ENCODE data around the gene AKTIP.

The AKTIP gene

GRCh38 chr16:53476867-53477266, 26.1 kb downstream of the AKTIP start:
- DNase-seq: no peak

DNA sequence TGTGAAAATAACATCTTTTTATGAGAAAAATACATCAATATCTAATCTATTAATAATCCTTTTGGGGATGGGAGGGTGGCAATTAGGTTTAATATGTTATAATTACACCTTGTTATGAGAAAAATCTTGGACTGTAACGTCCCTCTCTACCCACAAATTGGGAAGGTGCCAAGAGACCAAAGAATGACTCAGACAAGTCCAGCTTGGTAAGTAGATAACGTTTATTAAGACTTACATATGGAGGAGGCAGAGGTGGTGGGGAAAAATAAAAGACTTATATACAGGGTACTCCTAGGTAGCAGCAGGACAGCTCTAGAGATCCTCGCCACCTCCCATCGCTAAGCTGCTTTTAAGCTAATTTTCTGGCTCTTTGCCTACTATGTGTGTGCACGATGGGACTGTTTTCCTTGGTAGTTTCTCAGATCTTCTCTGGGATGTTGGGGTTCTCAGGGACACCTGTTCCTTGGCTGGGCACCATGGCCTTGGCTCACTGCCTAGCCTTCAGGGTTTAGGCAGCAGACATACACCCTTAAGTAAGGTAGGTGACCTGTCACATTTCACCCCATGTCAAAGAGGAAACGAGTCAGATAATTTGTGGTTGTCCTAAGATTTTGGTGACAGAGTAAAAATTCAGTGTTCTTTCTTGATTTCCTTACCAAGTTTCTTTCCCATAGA, 37.3 kb downstream of the AKTIP start:
- peak; percentile 92 for DNase-seq

DNA sequence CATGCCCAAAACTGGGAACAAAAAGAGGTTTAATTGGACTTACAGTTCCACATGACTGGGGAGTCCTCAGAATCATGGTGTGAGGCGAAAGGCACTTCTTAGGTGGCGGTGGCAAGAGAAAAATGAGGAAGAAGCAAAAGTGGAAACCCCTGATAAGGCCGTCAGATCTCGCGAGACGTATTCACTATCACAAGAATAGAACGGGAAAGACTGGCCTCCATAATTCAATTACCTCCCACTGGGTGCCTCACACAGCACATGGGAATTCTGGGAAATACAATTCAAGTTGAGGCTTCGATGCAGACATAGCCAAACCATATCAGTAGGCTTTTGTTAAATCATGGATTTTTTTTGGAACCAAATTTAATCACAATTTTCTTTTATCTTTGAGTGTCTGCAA, 44.4 kb downstream of the AKTIP start:
- peak; percentile 6 for DNase-seq

GRCh38 chr16:53457670-53458069, 45.3 kb downstream of the AKTIP start:
- DNase-seq: peak; percentile 59

DNA sequence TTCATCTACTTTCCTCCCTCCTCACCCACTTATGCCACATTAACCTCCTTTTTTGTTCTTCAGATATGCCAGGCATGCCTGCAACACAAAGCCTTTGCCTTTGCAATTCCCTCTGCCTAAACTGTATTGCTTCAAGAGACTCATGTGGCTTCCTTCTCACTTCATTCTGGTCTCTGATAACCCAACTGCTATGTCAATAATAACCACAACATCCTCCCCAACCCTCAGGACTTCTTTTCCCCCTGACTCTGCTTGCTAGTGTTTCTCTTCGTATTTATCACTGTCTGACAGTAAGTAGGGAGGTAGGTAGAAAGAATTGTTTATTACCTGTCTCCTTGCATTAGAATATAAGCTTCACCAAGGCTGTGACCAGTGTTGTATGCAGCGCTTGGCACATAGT, 46.4 kb downstream of the AKTIP start:
- peak; percentile 71 for DNase-seq

DNA sequence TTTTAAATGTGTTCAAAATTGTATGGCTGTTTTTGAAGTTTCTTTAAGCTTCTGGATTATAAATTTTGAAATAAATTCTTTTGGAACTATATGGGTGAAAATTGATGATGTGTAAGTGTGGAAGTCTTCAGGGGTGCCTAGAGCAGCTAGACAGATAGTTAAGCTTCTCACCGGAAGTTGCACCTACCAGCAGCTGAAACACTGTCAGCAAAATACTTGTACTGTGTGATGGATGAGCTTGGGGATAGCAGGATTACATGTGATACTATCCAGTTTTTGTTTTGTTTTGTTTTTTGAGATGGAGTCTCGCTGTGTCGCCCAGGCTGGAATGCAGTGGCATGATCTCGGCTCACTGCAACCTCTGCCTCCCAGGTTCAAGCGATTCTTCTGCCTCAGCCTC, 49.1 kb downstream of the AKTIP start:
- DNase-seq: no peak

- no peak for DNase-seq
These were observed 53.0 kb downstream of the AKTIP start for GRCh38 chr16:53449816-53450517.

DNA sequence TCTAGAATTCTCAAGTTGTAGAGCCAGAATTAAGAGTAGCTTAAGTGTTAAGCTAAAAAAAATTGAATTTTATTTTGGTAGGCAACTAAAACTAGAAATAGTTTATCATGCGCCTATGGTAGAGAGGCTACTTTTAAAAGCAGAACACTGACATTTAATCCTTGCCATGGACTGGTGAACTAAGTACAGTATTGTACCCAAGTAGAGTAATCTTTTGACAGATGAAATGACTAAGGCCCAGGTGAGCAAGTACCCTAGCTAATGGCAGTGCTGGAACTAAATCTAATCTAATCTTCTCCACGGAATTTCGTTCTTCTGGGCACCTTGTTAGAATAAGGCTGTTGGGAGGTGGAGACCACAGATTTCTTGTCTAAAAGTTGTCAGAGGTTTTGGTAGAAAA, 56.9 kb downstream of the AKTIP start:
- DNase-seq: no peak

- no peak for DNase-seq
These were observed 57.5 kb downstream of the AKTIP start for GRCh38 chr16:53445534-53445933.

Data from hematopoietic multipotent progenitor cell treated with erythropoietin and hydrocortisone succinate and interleukin-3 and kit ligand, for 6 days (in vitro differentiated cells).